HL-60 (cell line): ENCODE results near the gene DDAH2.

ENCODE experiments used
- DNase-seq, 2 experiments: peaks; one replicate each; pipeline ENCODE4 v3.0.0-alpha.2; 2010 to 2020; ENCODE audit warnings: low read depth in 1 of 2, low spot score in 1 of 2
- H3K27ac ChIP-seq: fragments of 250-450 bp; sonication (Bioruptor Pico); replicated peaks from 2 replicates; pipeline ENCODE4 v1.5.1; 2020; ENCODE audit warnings: mild to moderate bottlenecking, moderate library complexity
- H3K27me3 ChIP-seq: fragments of 250-450 bp; sonication (Bioruptor Pico); 2 replicates; pipeline ENCODE4 v1.5.1; 2021; ENCODE audit warnings: mild to moderate bottlenecking, moderate library complexity; ENCODE audit not compliant: insufficient read depth, poor library complexity, severe bottlenecking
- H3K4me3 ChIP-seq: replicated peaks from 2 replicates; pipeline ENCODE4 v1.5.1; 2011; ENCODE audit warnings: mild to moderate bottlenecking, control low read depth, low read length; ENCODE audit not compliant: insufficient read depth
- CTCF ChIP-seq: IDR thresholded peaks from one replicate; pipeline ENCODE4 v1.5.1; 2011; ENCODE audit warnings: low read length, control low read depth, inconsistent platforms; ENCODE audit not compliant: insufficient read depth
- GABPA ChIP-seq: IDR thresholded peaks from 2 replicates; pipeline ENCODE4 v1.6.1; 2012; ENCODE audit warnings: low read depth
- POLR2AphosphoS5 ChIP-seq: IDR thresholded peaks from 2 replicates; pipeline ENCODE4 v1.6.1; 2012; ENCODE audit warnings: low read depth
- REST ChIP-seq: IDR thresholded peaks from 2 replicates; pipeline ENCODE4 v1.6.1; 2012; ENCODE audit warnings: low read depth; ENCODE audit not compliant: insufficient replicate concordance
- SPI1 ChIP-seq: IDR thresholded peaks from 2 replicates; pipeline ENCODE4 v1.6.1; 2012; ENCODE audit warnings: low read depth, mild to moderate bottlenecking, borderline replicate concordance

The DDAH2 gene

DNA sequence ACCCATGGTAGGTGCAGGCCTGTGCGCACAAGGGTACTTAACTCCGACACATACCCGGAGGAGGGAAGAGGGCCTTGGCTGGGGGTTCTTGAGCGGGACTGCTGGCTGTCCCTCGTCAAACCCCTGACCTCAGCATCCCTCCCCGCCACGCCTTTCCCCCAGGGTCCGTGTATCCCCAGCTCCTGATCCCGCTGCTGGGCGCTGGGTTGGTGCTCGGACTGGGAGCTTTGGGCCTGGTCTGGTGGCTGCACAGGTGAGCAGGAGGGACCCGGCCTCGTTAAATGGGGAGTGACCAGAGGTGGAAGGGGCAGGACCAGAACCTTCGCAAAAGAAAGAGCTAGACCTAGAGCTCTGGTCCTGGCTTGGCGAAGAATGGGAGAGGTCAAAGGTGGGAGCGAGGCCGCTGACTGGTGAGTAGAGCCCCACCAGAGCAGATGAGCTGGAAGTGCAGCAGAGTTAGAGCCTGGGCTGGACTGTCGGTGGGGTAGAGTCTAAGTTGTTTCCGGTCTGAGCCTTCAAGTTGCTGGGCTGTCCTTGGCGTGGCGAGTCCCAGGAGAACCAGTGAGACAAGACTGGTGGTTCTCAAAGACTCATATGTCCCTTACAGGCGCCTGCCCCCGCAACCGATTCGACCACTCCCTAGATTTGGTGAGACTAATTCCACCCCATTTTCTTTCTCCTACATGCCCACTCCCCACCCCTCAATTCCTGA, 5.0 kb downstream of the DDAH2 start:
- no peak overlapping the region for H3K4me3 ChIP-seq
- H3K27ac ChIP-seq: no peak overlapping the region
- no peaks in the 10 kb centered on the region for H3K27me3 ChIP-seq
- TF ChIP-seq REST (no peak), CTCF (no peak), SPI1 (no peak), POLR2AphosphoS5 (no peak), GABPA (no peak)
- no peak for DNase-seq

GRCh38 chr6:31723245-31723979, 5.7 kb downstream of the DDAH2 start, which contains the start of gene MPIG6B:
Gene MPIG6B, plus strand, starts transcription at chr6:31723373. Its CDS starts 11 bp downstream, at chr6:31723384.
- no peaks in the 10 kb centered on the region for H3K27me3 ChIP-seq
- H3K27ac ChIP-seq: no peak within 1 kb of the TSS
- no peak within 1 kb of the TSS for H3K4me3 ChIP-seq
- TF ChIP-seq CTCF (no peak), SPI1 (no peak), POLR2AphosphoS5 (no peak), REST (no peak), GABPA (no peak)
- DNase-seq: no peak

GRCh38 chr6:31722173-31722572, 6.9 kb downstream of the DDAH2 start:
- no peak overlapping the region for H3K27ac ChIP-seq
- TF ChIP-seq CTCF: no peak
- no peak for TF ChIP-seq POLR2AphosphoS5
- TF ChIP-seq GABPA: no peak
- no peak for TF ChIP-seq SPI1
- TF ChIP-seq REST: no peak
- DNase-seq: no peak

More at GRCh38 chr6:31722173-31722572, 6.9 kb downstream of the DDAH2 start:
- no peak overlapping the region for H3K4me3 ChIP-seq
- H3K27me3 ChIP-seq: no peaks in the 10 kb centered on the region
